Erythroblast (primary cell): ENCODE data around the gene LSM12.

ENCODE experiments used
- DNase-seq, 2 experiments: peaks; one replicate each; lab custom pipeline; 2025; lab: John Stamatoyannopoulos, UW
- GATA1 ChIP-seq: IDR thresholded peaks from 2 replicates; pipeline ENCODE4 v1.6.1; 2011; ENCODE audit warnings: low read depth, mild to moderate bottlenecking, control low read depth, low read length, moderate library complexity
- POLR2A ChIP-seq: IDR thresholded peaks from 2 replicates; pipeline ENCODE4 v1.6.1; 2011; ENCODE audit warnings: mild to moderate bottlenecking, low read length

Gene LSM12

DNA sequence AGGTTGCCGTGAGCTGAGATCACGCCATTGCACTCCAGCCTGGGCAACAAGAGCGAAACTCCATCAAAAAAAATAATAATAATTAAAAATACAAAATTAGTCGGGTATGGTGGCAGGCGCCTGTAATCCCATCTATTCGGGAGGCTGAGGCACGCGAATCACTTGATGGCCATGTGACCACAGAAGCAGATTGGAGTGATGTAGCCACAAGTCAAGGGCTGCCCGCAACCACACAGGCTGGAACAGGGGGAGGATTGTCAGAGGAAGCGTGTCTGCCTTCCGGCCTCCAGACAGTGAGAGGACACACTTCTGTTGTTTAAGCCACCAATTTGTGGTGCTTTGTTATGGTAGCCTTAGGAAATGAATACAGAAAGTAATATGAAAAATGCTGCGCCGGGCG, 73.8 kb downstream of the LSM12 start:
- no peak for DNase-seq
- TF ChIP-seq POLR2A, result no peak
- no peak for TF ChIP-seq GATA1

GRCh38 chr17:43988301-43988700, 78.2 kb downstream of the LSM12 start:
- TF ChIP-seq GATA1 (no peak), POLR2A (no peak)
- DNase-seq, result no peak

GRCh38 chr17:43987131-43988021, 79.1 kb downstream of the LSM12 start:
- DNase-seq, result no peak
- TF ChIP-seq GATA1, result no peak

GRCh38 chr17:43986225-43986981, 80.1 kb downstream of the LSM12 start:
- TF ChIP-seq GATA1 (no peak), POLR2A (no peak)
- no peak for DNase-seq

- TF ChIP-seq POLR2A, result no peak
- no peak for TF ChIP-seq GATA1
- DNase-seq, result no peak
Observed at GRCh38 chr17:43984521-43984920, 82.0 kb downstream of the LSM12 start.
